ENCODE data around the gene SCYGR7.

The SCYGR7 gene

GRCh38 chr2:227720680-227721079 lies 7.5 kb upstream of the SCYGR7 start:
- TF ChIP-seq REST (IDR thresholded peaks at IDR 0.05; ENCODE audit: insufficient read depth in 1 of 2, low read depth in 2 of 2, low read length in 2 of 2) (no peak), POLR2AphosphoS5 (IDR thresholded peaks at IDR 0.05; ENCODE audit: low read depth, low read length) (no peak), FOXP2 (optimal IDR thresholded peaks at IDR 0.05; ENCODE audit: borderline replicate concordance, extremely low read depth, extremely low read length, insufficient read depth) (no peak), SIN3A (IDR thresholded peaks at IDR 0.05; ENCODE audit: borderline replicate concordance, insufficient read depth, low read length) (no peak), TAF1 (IDR thresholded peaks at IDR 0.05; ENCODE audit: borderline replicate concordance, insufficient read depth, low read length) (no peak)

- TF ChIP-seq FOXP2 (optimal IDR thresholded peaks at IDR 0.05; ENCODE audit: borderline replicate concordance, extremely low read depth, extremely low read length, insufficient read depth), result no peak
- TF ChIP-seq SIN3A (IDR thresholded peaks at IDR 0.05; ENCODE audit: borderline replicate concordance, insufficient read depth, low read length), result no peak
- no peak for TF ChIP-seq POLR2AphosphoS5 (IDR thresholded peaks at IDR 0.05; ENCODE audit: low read depth, low read length)
- TF ChIP-seq REST (IDR thresholded peaks at IDR 0.05; ENCODE audit: insufficient read depth in 1 of 2, low read depth in 2 of 2, low read length in 2 of 2), result no peak
- TF ChIP-seq TAF1 (IDR thresholded peaks at IDR 0.05; ENCODE audit: borderline replicate concordance, insufficient read depth, low read length), result no peak
Measured at GRCh38 chr2:227724394-227725039, 3.6 kb upstream of the SCYGR7 start, which contains the start of gene SCYGR6. Gene SCYGR6, minus strand, starts transcription at chr2:227724757. Its CDS starts 0 bp downstream, at chr2:227724757.

- TF ChIP-seq FOXP2 (optimal IDR thresholded peaks at IDR 0.05; ENCODE audit: borderline replicate concordance, extremely low read depth, extremely low read length, insufficient read depth) (no peak), TAF1 (IDR thresholded peaks at IDR 0.05; ENCODE audit: borderline replicate concordance, insufficient read depth, low read length) (no peak), POLR2AphosphoS5 (IDR thresholded peaks at IDR 0.05; ENCODE audit: low read depth, low read length) (no peak), REST (IDR thresholded peaks at IDR 0.05; ENCODE audit: insufficient read depth in 1 of 2, low read depth in 2 of 2, low read length in 2 of 2) (no peak), SIN3A (IDR thresholded peaks at IDR 0.05; ENCODE audit: borderline replicate concordance, insufficient read depth, low read length) (no peak)
Measured at GRCh38 chr2:227739351-227739750, 11.2 kb downstream of the SCYGR7 start.

GRCh38 chr2:227745594-227745993 lies 17.5 kb downstream of the SCYGR7 start, which contains the start of gene SCYGR8:
Gene SCYGR8, plus strand, starts transcription at chr2:227745894. Its CDS starts 0 bp downstream, at chr2:227745894.
- TF ChIP-seq TAF1 (IDR thresholded peaks at IDR 0.05; ENCODE audit: borderline replicate concordance, insufficient read depth, low read length) (no peak), SIN3A (IDR thresholded peaks at IDR 0.05; ENCODE audit: borderline replicate concordance, insufficient read depth, low read length) (no peak), POLR2AphosphoS5 (IDR thresholded peaks at IDR 0.05; ENCODE audit: low read depth, low read length) (no peak), REST (IDR thresholded peaks at IDR 0.05; ENCODE audit: insufficient read depth in 1 of 2, low read depth in 2 of 2, low read length in 2 of 2) (no peak), FOXP2 (optimal IDR thresholded peaks at IDR 0.05; ENCODE audit: borderline replicate concordance, extremely low read depth, extremely low read length, insufficient read depth) (no peak)

Data from PFSK-1 (cell line).